Thyroid gland (tissue), 4 donors: ENCODE measurements around the gene MRPL9.

Source experiments
- CTCF ChIP-seq, 6 experiments: fragments of 200-600 bp in 3 of 6; fragments of 450-650 bp in 3 of 6; sonication (generic) in 3 of 6; IDR thresholded peaks; one replicate each; pipeline ENCODE4 v1.5.1; 2016 to 2019; ENCODE audit warnings: antibody characterized with exemption in 6 of 6, mild to moderate bottlenecking in 2 of 6, inconsistent platforms in 1 of 6, moderate library complexity in 1 of 6
- POLR2A ChIP-seq, 2 donors: fragments of 450-650 bp; IDR thresholded peaks; one replicate each; pipeline ENCODE4 v1.6.1; 2017; ENCODE audit warnings: antibody characterized with exemption in 2 of 2, mild to moderate bottlenecking in 2 of 2, moderate library complexity in 1 of 2

GRCh38 chr1:151710187-151710840, 53.0 kb downstream of the MRPL9 start:
- TF ChIP-seq CTCF (IDR thresholded peaks at IDR 0.05) (no peak), POLR2A (IDR thresholded peaks at IDR 0.05) (no peak)
